Liver (tissue), 9 donors: ENCODE data around the gene ANKRD31. TPM values are rescaled to one million over a fixed set of nuclear protein-coding genes. Genes with fewer than 3 reads are reported as not detected.

Experiments used
- DNase-seq: peaks from one replicate; pipeline ENCODE4 v3.0.0-alpha.2; 2017; ENCODE audit warnings: low spot score
- H3K27ac ChIP-seq, 2 donors: one replicate each; pipeline ENCODE4 v1.7.0; 2013; ENCODE audit warnings: inconsistent platforms in 2 of 2, low read length in 2 of 2, control low read depth in 1 of 2, low read depth in 1 of 2, mild to moderate bottlenecking in 1 of 2
- H3K27me3 ChIP-seq, 4 donors: one replicate each; pipeline versions ENCODE4 v1.6.1 to v1.7.0; 2013; ENCODE audit warnings: low read length in 3 of 4, inconsistent platforms in 1 of 4, mild to moderate bottlenecking in 1 of 4, moderate library complexity in 1 of 4; ENCODE audit not compliant: control insufficient read depth in 4 of 4, insufficient read depth in 4 of 4
- H3K36me3 ChIP-seq, 4 donors: one replicate each; pipeline versions ENCODE4 v1.6.1 to v1.7.0; 2013; ENCODE audit warnings: low read length in 3 of 4, mild to moderate bottlenecking in 3 of 4, low read depth in 1 of 4, moderate library complexity in 1 of 4; ENCODE audit not compliant: control insufficient read depth in 4 of 4, insufficient read depth in 3 of 4
- H3K4me1 ChIP-seq, 4 donors: one replicate each; pipeline versions ENCODE4 v1.6.1 to v1.7.0; 2013; ENCODE audit warnings: low read length in 3 of 4, mild to moderate bottlenecking in 3 of 4, moderate library complexity in 1 of 4; ENCODE audit not compliant: control insufficient read depth in 4 of 4, insufficient read depth in 4 of 4
- H3K4me3 ChIP-seq, 3 donors: one replicate each; pipeline versions ENCODE4 v1.6.1 to v1.7.0; 2013; ENCODE audit warnings: low read length in 3 of 3, control low read depth in 1 of 3, low read depth in 1 of 3, mild to moderate bottlenecking in 1 of 3
- H3K9ac ChIP-seq, 2 donors: one replicate each; pipeline ENCODE4 v1.7.0; 2013; ENCODE audit warnings: low read length in 2 of 2, mild to moderate bottlenecking in 2 of 2, moderate library complexity in 2 of 2, control low read depth in 1 of 2, low read depth in 1 of 2
- H3K9me3 ChIP-seq, 4 donors: one replicate each; pipeline versions ENCODE4 v1.6.1 to v1.7.0; 2013; ENCODE audit warnings: low read length in 3 of 4; ENCODE audit not compliant: control insufficient read depth in 4 of 4
- FOXA2 ChIP-seq: IDR thresholded peaks from 2 replicates; pipeline ENCODE4 v1.6.1; 2016; ENCODE audit warnings: antibody characterized with exemption
- GABPA ChIP-seq, 2 donors: IDR thresholded peaks in 1 of 2; conservative IDR thresholded peaks in 1 of 2; 2 replicates each; pipeline ENCODE4 v1.6.1; 2016; ENCODE audit warnings: antibody characterized with exemption in 2 of 2, mild to moderate bottlenecking in 1 of 2, moderate library complexity in 1 of 2
- HNF4A ChIP-seq, 2 donors: conservative IDR thresholded peaks; 2 replicates each; pipeline ENCODE4 v1.6.1; 2016; ENCODE audit warnings: antibody characterized with exemption in 2 of 2, mild to moderate bottlenecking in 2 of 2
- HNF4G ChIP-seq: IDR thresholded peaks from 2 replicates; pipeline ENCODE4 v1.6.1; 2016; ENCODE audit warnings: antibody characterized with exemption
- JUND ChIP-seq, 2 donors: IDR thresholded peaks; 2 replicates each; pipeline ENCODE4 v1.6.1; 2016; ENCODE audit warnings: antibody characterized with exemption in 2 of 2
- NR2F2 ChIP-seq: IDR thresholded peaks from 2 replicates; pipeline ENCODE4 v1.6.1; 2016; ENCODE audit warnings: antibody characterized with exemption
- RAD21 ChIP-seq, 2 donors: IDR thresholded peaks; 2 replicates each; pipeline ENCODE4 v1.6.1; 2016; ENCODE audit warnings: antibody characterized with exemption in 2 of 2, mild to moderate bottlenecking in 2 of 2
- RXRA ChIP-seq, 2 donors: IDR thresholded peaks; 2 replicates each; pipeline ENCODE4 v1.6.1; 2017 to 2018; ENCODE audit warnings: antibody characterized with exemption in 2 of 2, mild to moderate bottlenecking in 1 of 2
- SP1 ChIP-seq: IDR thresholded peaks from 2 replicates; pipeline ENCODE4 v1.6.1; 2018; ENCODE audit warnings: antibody characterized with exemption, mild to moderate bottlenecking
- TAF1 ChIP-seq: conservative IDR thresholded peaks from 2 replicates; pipeline ENCODE4 v1.6.1; 2016; ENCODE audit warnings: antibody characterized with exemption, mild to moderate bottlenecking
- YY1 ChIP-seq: IDR thresholded peaks from 2 replicates; pipeline ENCODE4 v1.6.1; 2016; ENCODE audit warnings: antibody characterized with exemption, mild to moderate bottlenecking
- WGBS: extraction: QIAGEN DNeasy Blood & Tissue Kit; methylation state at CpG from one replicate; pipeline ENCODE4 v1.1.7; 2013; 5-methylcytosine and 5-hydroxymethylcytosine counted together
- polyA plus RNA-seq, 2 donors: library from polyadenylated mRNA; stranded (reverse) in 1 of 2; unstranded in 1 of 2; fragments of 200-250 nt in 1 of 2; fragments of >200 nt in 1 of 2; fragmentation: Nextera tagmentation in 1 of 2; extraction: Ambion mirVana in 1 of 2; gene quantifications; one replicate each; pipeline versions ENCODE4 v1.2.1 to v1.2.3, GENCODE V29; 2013 to 2015
- total RNA-seq, 2 donors: library from RNA; depleted of rRNA; stranded (reverse); fragments of >200 nt; gene quantifications; one replicate each; pipeline ENCODE4 v1.2.3, GENCODE V29; 2014
- TF ChIP-seq, protein P1 (sequence below): IDR thresholded peaks from 2 replicates; pipeline ENCODE4 v1.6.1; 2016; ENCODE audit warnings: antibody characterized with exemption, mild to moderate bottlenecking
- TF ChIP-seq, protein P2 (sequence below): IDR thresholded peaks from 2 replicates; pipeline ENCODE4 v1.6.1; 2016; ENCODE audit warnings: antibody characterized with exemption
- donor health status: healthy.
- donor health status: healthy.
- donor health status: healthy.
- donor health status: healthy.
- donor health status: healthy.

ANKRD31 gene
- total and polyA plus RNA-seq, 4 donors: 0.03 to 0.08 (median 0.04) TPM

DNA sequence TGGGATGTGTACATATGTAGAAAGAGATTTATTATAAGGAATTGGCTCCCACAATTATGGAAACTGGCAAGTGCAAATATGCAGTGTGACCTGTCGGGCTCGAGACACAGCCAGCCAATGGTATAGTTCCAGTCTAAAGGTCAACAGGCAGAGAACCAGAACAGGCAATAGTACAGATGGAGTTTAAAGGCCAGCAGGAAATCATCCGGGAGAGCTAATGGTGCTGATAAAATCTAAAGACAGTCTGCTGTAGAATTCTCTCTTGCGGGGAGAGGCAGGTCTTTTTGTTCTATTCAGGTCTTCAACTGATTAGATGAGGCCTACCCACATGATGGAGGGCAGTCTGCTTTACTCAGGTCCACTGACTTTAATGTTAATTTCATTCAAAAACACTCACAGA is 21.8 kb downstream of the ANKRD31 start:
- peaks cover 0 to 3% (median 0%) of the 10 kb centered on the region in 4 donors for H3K36me3 ChIP-seq
- H3K4me3 ChIP-seq: no peak overlapping the region
- WGBS: 50% methylated on average over 4 of the region's 4 CpGs
- H3K9ac ChIP-seq: no peak overlapping the region
- H3K27ac ChIP-seq: no peak overlapping the region
- H3K27me3 ChIP-seq: no peaks in the 10 kb centered on the region
- no peak for DNase-seq
- H3K9me3 ChIP-seq: no peaks in the 10 kb centered on the region
- H3K4me1 ChIP-seq: no peaks in the 10 kb centered on the region
- TF ChIP-seq JUND (IDR thresholded peaks at IDR 0.05) (no peak), YY1 (no peak), RXRA (IDR thresholded peaks at IDR 0.05) (peak; percentile 5 to 7), HNF4A (conservative IDR thresholded peaks at IDR 0.05) (peak; percentile 59 to 79), HNF4G (peak; percentile 29)

DNA sequence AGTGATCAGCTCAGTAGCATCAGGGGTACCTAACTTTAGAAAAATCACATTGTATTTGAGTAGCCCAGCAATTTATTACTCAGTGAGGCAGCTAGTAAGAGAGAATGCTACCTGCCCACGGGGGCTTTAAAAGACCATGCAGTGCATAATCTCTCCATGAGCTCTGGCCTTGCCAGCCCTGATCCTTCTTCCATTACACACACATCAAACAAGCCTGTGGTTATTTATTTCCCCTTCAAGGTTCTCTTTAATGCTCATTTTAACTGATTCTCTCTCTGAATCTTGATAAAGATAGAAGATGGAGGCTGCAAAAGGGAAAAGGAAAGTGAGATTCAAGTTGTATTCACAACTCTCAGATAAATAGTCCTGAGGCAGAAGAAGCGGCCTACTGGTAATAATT is 22.3 kb downstream of the ANKRD31 start:
- Histone ChIP-seq H3K36me3 (peaks cover 0 to 3% (median 0%) of the 10 kb centered on the region in 4 donors), H3K27ac (no peak overlapping the region), H3K9ac (no peak overlapping the region), H3K4me3 (no peak overlapping the region), H3K9me3 (no peaks in the 10 kb centered on the region), H3K4me1 (no peaks in the 10 kb centered on the region), H3K27me3 (no peaks in the 10 kb centered on the region)
- 52% methylated on average over 2 of the region's 2 CpGs for WGBS
- TF ChIP-seq RAD21 (IDR thresholded peaks at IDR 0.05) (no peak), TAF1 (no peak), SP1 (no peak), FOXA2 (no peak), GABPA (IDR thresholded peaks at IDR 0.05 in 1 of 2, conservative IDR thresholded peaks at IDR 0.05 in 1 of 2) (no peak), HNF4G (no peak), NR2F2 (no peak)
- TF ChIP-seq, protein P1, sequence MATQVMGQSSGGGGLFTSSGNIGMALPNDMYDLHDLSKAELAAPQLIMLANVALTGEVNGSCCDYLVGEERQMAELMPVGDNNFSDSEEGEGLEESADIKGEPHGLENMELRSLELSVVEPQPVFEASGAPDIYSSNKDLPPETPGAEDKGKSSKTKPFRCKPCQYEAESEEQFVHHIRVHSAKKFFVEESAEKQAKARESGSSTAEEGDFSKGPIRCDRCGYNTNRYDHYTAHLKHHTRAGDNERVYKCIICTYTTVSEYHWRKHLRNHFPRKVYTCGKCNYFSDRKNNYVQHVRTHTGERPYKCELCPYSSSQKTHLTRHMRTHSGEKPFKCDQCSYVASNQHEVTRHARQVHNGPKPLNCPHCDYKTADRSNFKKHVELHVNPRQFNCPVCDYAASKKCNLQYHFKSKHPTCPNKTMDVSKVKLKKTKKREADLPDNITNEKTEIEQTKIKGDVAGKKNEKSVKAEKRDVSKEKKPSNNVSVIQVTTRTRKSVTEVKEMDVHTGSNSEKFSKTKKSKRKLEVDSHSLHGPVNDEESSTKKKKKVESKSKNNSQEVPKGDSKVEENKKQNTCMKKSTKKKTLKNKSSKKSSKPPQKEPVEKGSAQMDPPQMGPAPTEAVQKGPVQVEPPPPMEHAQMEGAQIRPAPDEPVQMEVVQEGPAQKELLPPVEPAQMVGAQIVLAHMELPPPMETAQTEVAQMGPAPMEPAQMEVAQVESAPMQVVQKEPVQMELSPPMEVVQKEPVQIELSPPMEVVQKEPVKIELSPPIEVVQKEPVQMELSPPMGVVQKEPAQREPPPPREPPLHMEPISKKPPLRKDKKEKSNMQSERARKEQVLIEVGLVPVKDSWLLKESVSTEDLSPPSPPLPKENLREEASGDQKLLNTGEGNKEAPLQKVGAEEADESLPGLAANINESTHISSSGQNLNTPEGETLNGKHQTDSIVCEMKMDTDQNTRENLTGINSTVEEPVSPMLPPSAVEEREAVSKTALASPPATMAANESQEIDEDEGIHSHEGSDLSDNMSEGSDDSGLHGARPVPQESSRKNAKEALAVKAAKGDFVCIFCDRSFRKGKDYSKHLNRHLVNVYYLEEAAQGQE: no peak
- TF ChIP-seq, protein P2, sequence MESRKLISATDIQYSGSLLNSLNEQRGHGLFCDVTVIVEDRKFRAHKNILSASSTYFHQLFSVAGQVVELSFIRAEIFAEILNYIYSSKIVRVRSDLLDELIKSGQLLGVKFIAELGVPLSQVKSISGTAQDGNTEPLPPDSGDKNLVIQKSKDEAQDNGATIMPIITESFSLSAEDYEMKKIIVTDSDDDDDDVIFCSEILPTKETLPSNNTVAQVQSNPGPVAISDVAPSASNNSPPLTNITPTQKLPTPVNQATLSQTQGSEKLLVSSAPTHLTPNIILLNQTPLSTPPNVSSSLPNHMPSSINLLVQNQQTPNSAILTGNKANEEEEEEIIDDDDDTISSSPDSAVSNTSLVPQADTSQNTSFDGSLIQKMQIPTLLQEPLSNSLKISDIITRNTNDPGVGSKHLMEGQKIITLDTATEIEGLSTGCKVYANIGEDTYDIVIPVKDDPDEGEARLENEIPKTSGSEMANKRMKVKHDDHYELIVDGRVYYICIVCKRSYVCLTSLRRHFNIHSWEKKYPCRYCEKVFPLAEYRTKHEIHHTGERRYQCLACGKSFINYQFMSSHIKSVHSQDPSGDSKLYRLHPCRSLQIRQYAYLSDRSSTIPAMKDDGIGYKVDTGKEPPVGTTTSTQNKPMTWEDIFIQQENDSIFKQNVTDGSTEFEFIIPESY: no peak
- DNase-seq: no peak

DNA sequence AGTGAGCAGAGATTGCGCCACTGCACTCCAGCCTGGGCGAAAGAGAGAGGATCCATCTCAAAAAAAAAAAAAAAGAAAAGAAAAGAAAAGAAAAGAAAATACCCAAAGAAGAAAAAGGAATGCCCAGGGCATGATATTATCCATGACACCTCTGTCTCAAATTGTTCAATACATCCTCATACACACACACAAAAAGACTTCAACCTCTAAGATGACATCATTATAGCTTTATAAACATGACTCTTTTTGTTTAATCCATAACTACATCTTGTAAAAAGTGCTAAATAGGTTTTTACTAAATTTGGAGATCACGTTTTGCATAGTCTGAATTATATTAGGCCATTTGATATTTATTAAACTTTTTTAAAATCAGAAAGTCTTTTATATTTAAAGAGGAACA is 33.1 kb downstream of the ANKRD31 start:
- Histone ChIP-seq H3K9ac (no peak overlapping the region), H3K9me3 (no peaks in the 10 kb centered on the region), H3K27ac (no peak overlapping the region), H3K4me1 (peaks cover 0 to 1% (median 0%) of the 10 kb centered on the region in 4 donors), H3K27me3 (no peaks in the 10 kb centered on the region), H3K36me3 (no peaks in the 10 kb centered on the region), H3K4me3 (no peak overlapping the region)
- WGBS: 96% methylated on average over 3 of the region's 3 CpGs
- no peak for DNase-seq
- TF ChIP-seq, protein P1: no peak
- TF ChIP-seq JUND (IDR thresholded peaks at IDR 0.05) (no peak), HNF4G (no peak), FOXA2 (no peak), TAF1 (no peak), GABPA (IDR thresholded peaks at IDR 0.05 in 1 of 2, conservative IDR thresholded peaks at IDR 0.05 in 1 of 2) (no peak), HNF4A (conservative IDR thresholded peaks at IDR 0.05) (no peak), NR2F2 (no peak), YY1 (no peak), SP1 (no peak)
- TF ChIP-seq, protein P2: no peak
